Activated naive CD4-positive, alpha-beta T cell treated with anti-CD3 and anti-CD28 coated beads for 36 hours (primary cell): Measurements from ENCODE around the gene STX10. TPM values are rescaled to one million over a fixed set of nuclear protein-coding genes. Genes with fewer than 3 reads are reported as not detected.

Experiments
- CTCF ChIA-PET: fragments of 350-600 bp; sonication (Branson Sonifier 250); formaldehyde crosslinking; loops from one replicate; lab custom pipeline; 2021; ENCODE audit warnings: antibody characterized with exemption; lab: Charles Lee
- DNase-seq: peaks from one replicate; pipeline ENCODE4 v3.0.0-alpha.2; 2020
- H3K27ac Mint-ChIP-seq: one replicate; pipeline ENCODE4 v1.8.0; 2021; ENCODE audit warnings: mild to moderate bottlenecking, mixed read lengths
- H3K27me3 Mint-ChIP-seq: one replicate; pipeline ENCODE4 v1.8.0; 2021; ENCODE audit warnings: low read depth, mixed read lengths
- H3K36me3 Mint-ChIP-seq: one replicate; pipeline ENCODE4 v1.8.0; 2021; ENCODE audit warnings: low read depth, mixed read lengths
- H3K4me1 Mint-ChIP-seq: one replicate; pipeline ENCODE4 v1.8.0; 2021; ENCODE audit warnings: low read depth, mixed read lengths
- H3K4me3 Mint-ChIP-seq: one replicate; pipeline ENCODE4 v1.8.0; 2021; ENCODE audit warnings: mild to moderate bottlenecking, moderate library complexity, mixed read lengths
- H3K9me3 Mint-ChIP-seq: one replicate; pipeline ENCODE4 v1.8.0; 2021; ENCODE audit warnings: mixed read lengths
- intact Hi-C: fragments of 100-400 bp; cut with micrococcal nuclease; formaldehyde crosslinking; loops from one replicate; pipeline ENCODE4 v1.15.1; 2023
- total RNA-seq, 2 experiments: library from RNA; stranded (reverse); gene quantifications; one replicate each; pipeline ENCODE4 v1.2.3, GENCODE V29; 2021

STX10 gene
- total RNA-seq, 2 experiments from 2014 or later, result 48.3 to 48.9 TPM

DNA sequence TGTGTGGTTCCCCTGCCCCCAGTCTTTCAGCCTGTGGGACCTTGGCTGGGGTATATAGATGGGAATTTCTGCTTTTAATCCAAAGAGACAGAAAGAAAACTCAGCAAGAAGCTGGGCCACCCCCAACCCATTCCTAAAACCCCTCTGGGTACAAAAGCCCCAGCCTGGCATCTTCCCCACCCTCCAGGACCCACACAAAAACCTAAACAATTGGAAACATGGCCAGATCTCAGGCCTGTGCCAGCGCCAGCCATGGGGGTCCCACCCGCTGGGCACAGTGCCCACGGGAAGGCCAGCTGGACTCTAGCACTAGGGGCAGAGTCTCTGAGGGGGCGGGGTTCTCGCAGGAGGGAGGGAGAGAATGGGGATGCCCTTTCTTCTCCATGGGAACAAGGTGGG lies 56.1 kb downstream of the STX10 start:
- DNase-seq, result no peak
- intact Hi-C loops, result loop anchor here (1.0 to 2.0 kb wide), 2 partner anchors 33 to 129 kb away; no protein-coding TSS in a partner anchor
- CTCF ChIA-PET, result interaction anchor here (0.5 to 6.7 kb wide), 28 partner anchors 11 to 300 kb away, joined by 3 to 92 read pairs (median 4); partner anchors contain the start of gene DAND5
- Mint-ChIP-seq H3K27ac (no peak overlapping the region), H3K4me3 (no peak overlapping the region), H3K9me3 (no peaks in the 10 kb centered on the region), H3K27me3 (peaks cover 31% of the 10 kb centered on the region), H3K4me1 (peaks cover 25% of the 10 kb centered on the region), H3K36me3 (no peaks in the 10 kb centered on the region)

Other genes with a start within 250 kb of the STX10 start
- gene SYCE2, start 231.1 kb downstream of the STX10 start, total RNA-seq, result 1 to 10 TPM; 3.4 to 5.4 TPM
- gene FARSA, start 216.7 kb downstream of the STX10 start, total RNA-seq, result 10 to 100 TPM; 77.9 to 82.8 TPM
- 100 to 1,000 TPM; 407 to 431 TPM for gene CALR, start 211.8 kb downstream of the STX10 start, total RNA-seq
- gene RAD23A, start 204.5 kb downstream of the STX10 start, total RNA-seq, result 100 to 1,000 TPM; 219 to 223 TPM
- 10 to 100 TPM; 27.4 to 28.6 TPM for gene GADD45GIP1, start 193.2 kb downstream of the STX10 start, total RNA-seq
- not detected for gene DAND5, start 180.8 kb downstream of the STX10 start, total RNA-seq
- 1 to 10 TPM; 6.2 to 6.4 TPM for gene NFIX, start 154.9 kb downstream of the STX10 start, total RNA-seq
- gene LYL1, start 47.5 kb downstream of the STX10 start, total RNA-seq, result 1 to 10 TPM; 1.8 to 2.2 TPM
- gene TRMT1, start 33.6 kb downstream of the STX10 start, total RNA-seq, result 10 to 100 TPM; 55.8 to 59.6 TPM
- gene NACC1, start 32.1 kb downstream of the STX10 start, total RNA-seq, result 10 to 100 TPM; 41.3 to 45.0 TPM
- 100 to 1,000 TPM; 120 to 123 TPM for gene IER2, start within 50 bp of the STX10 start, total RNA-seq